ENCODE measurements around the gene EEF2.

Gene EEF2

DNA sequence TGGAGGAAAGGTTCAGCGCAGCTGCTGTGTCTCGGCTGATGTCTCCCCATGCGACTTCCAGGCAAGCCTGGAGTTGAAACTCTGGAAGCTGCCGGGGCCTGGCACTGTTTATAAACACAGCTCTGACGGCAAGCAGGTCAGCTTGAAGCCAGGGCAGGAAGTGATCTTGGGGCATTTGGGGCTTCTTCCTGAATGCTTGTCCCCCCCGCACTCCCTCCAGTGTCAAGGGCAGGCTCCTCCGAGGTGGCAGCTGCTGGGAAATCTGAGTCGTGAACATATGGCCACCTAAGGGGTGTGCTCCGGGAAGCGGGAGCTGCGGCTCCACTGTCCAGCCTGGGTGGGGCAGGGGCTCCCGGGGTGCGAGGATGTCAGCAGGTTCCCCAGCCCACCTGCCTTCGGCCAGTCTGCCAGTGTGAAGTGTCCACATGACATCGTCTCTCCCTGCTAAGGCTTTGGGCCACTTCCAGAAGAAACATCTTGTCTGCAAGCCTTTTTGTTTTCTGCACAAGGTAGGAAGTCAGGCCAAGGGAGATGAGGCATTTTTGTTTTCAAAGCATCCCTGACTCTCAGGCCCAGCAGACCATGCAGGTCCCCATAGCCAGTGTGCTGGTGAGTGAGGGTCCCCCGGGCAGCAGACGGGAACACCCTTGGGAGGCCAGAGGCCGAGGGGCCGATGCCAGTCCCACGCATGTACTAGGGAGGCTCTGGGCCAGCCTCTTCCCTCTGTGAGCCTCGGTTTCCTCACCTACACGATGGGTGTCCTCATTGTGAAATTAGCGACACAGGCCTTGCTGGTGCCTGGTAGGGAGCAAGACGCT lies 24.9 kb upstream of the EEF2 start:
- no peak for TF ChIP-seq GATA2 (IDR thresholded peaks at IDR 0.05; ENCODE audit: low read depth, low read length)

DNA sequence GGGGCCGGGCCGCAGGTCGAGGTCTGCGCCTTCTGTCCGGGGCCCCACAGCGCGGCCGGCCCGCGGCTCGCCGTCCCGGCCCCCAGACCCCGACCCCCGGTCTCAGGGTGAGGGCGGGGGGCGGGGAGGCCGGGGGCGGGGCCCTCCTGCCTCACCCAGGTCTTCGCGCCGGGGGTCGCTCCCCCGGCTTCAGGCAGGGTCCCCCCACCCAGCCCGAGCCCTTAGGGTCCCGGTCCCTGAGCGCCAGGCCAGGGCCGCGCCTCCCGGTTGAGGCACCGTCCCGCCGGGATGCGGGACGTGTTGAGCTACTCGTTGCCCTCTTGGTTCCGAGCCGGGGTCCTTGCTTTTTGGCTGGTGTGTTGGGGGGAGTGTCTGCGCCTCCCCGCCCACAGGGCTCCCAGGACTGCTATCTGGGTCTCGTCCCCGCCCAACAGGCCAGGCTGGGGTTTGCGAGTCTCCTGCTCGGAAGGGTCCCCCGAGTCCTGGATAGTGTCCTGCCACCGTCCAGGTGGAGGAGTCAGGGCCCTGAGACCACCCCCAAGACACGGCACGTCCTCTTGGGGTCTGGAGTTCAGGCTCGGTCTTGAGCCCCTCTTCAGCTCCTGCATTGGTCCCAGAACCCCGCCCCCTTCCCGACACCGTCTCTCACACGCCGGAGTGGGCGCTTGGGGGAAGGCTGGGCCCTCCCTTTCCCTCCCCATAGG lies 22.7 kb upstream of the EEF2 start:
- no peak for TF ChIP-seq GATA2 (IDR thresholded peaks at IDR 0.05; ENCODE audit: low read depth, low read length)
- TF ChIP-seq GATA3 (IDR thresholded peaks at IDR 0.05; ENCODE audit: low read depth, low read length), result no peak

DNA sequence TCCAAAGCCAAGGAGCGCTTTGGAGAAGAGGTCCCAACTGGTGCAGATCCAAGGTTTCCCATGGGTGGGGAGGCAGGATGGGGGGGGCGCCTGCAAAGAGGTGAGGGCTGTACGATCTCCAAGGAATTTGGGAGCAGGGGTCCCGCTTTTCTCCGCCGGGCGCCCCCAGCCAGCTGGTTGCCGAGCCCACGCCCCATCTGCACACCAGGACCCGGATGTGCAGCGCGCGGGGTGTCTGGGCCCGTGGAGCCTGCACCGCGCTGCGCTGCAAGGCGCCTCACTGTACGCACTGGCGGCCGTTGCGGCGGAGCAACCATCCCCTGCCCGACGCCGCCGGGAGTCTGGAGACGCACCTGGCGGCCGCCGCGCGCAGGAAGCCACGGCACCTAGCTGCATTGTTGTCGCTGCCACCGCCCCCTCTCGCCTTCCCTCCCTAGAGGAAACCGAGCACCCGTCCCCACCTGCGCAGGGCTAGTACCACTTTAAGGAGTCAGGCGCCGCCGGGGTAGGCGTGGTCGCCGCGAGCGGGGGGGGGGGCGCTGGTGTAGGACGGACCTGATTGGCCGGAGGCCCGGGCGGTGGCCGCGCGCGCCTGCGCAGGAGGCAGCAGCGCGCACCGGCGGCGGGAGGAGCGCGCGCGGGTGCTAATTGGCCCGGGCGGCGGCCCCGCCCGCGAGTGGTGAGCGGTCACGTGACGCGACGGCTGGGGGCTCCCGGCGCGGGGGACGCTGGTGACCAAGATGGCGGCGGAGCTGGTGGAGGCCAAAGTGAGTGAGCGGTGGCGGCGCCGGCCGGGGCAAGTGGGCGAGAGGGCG lies 22.0 kb upstream of the EEF2 start, which contains the start of gene PIAS4:
Gene PIAS4 (plus strand): TSS at position 716 of the 815 bp plus-strand sequence. CDS start 25 bp downstream, at position 741.
- TF ChIP-seq GATA2 (IDR thresholded peaks at IDR 0.05; ENCODE audit: low read depth, low read length), result no peak
- TF ChIP-seq GATA3 (IDR thresholded peaks at IDR 0.05; ENCODE audit: low read depth, low read length), result no peak

DNA sequence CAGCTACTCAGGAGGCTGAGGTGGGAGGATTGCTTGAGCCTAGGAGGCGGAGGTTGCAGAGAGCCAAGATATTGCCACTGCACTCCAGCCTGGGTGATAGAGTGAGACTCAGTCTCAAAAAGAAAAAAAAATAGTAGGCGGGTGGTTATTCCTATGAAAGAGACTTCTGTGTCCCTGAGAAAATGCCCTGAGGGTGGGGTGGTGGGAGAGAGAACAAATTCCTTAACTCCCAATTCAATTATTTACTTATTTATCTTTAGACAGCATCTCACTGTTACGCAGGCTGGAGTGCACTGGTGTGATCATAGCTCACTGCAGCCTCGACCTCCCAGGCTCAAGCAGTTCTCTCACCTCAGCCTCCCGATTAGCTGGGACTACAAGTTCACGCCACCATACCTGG lies 10.3 kb upstream of the EEF2 start:
- TF ChIP-seq GATA2 (IDR thresholded peaks at IDR 0.05; ENCODE audit: low read depth, low read length) (no peak), GATA3 (IDR thresholded peaks at IDR 0.05; ENCODE audit: low read depth, low read length) (no peak)

DNA sequence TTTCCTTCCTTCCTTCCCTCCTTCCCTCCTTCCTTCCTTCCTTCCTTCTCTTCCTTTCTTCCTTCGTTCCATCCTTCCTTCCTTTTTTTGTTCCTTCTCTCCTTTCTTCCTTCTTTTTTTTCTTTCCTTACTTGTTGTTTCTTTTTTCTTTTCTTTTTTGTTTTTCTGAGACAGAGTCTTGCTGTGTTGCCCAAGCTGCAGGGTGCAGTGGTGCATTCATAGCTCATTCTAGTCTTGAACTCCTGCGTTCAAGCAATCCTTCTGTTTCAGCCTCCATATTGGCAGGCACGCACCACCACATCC lies 5.5 kb upstream of the EEF2 start:
- no peak for TF ChIP-seq GATA2 (IDR thresholded peaks at IDR 0.05; ENCODE audit: low read depth, low read length)
- TF ChIP-seq GATA3 (IDR thresholded peaks at IDR 0.05; ENCODE audit: low read depth, low read length), result no peak

DNA sequence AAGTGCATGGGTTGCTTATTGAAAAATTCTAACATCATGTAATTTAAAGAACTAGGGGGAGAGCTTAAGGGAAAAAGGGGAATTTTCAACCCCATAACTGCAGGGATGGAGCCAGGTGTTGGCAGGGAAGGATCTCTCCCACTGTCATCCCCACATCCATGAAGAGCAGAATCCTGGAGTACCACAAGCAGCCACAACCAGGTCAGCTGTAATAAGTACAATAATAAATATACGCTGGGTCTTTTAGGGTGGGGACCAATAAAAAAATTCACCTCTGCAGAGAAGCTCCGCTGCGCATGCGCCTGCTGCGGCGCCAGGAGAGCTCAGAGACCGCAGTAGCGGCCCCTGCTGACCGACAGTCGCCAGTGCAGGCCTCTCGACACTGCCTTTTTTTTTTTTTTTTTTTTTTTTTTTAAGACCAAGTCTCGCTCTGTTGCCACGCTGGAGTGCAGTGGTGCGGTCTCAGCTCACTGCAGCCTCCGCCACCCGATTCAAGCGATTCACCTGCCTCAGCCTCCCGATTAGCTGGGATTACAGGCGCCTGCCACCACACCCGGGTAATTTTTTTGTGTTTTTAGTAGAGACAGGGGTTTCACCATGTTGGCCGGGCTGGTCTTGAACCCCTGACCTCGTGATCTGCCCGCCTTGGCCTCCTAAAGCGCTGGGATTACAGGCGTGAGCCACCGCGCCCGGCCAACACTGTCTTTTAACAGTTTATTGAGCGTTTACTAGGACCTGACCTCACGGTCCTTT lies 2.5 kb upstream of the EEF2 start:
- TF ChIP-seq GATA3 (IDR thresholded peaks at IDR 0.05; ENCODE audit: low read depth, low read length) (no peak), GATA2 (IDR thresholded peaks at IDR 0.05; ENCODE audit: low read depth, low read length) (no peak)

DNA sequence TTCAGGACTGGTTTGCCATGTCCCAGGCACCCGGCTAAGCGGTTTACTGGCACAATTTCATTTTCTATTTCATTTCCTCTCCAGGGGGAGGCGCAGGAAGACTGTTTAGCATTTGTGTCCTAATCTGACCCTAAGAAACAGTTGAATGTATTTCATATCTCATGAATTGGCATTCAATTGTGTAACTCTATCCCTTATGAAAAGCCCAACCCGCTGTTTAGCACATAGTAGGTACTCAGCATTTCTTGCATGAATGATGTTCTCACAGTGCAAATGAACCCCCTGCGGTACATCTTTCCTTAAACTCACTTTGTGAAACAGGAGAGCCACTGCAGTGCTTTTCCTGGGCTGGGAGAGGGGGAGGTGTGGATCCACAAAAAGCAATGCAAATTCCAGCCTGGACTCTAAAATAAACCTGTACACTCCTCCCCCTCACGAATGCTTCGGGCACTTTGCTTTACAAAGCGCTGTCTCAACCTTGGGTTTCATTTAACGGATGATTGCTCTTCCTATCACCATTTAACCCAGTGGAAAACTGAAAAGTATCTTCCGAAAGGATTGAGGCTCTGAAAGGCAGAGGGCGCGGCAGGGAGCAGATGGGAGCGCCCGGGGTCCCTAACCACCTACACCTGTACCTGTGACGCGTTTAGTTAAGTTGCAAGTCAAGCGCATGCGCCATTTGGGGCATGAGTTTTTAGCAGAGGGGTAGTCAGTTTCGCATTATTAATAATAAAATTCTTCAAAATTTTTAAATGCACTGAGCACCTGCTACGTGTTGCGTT lies 1.2 kb upstream of the EEF2 start:
- no peak for TF ChIP-seq GATA3 (IDR thresholded peaks at IDR 0.05; ENCODE audit: low read depth, low read length)
- no peak for TF ChIP-seq GATA2 (IDR thresholded peaks at IDR 0.05; ENCODE audit: low read depth, low read length)

DNA sequence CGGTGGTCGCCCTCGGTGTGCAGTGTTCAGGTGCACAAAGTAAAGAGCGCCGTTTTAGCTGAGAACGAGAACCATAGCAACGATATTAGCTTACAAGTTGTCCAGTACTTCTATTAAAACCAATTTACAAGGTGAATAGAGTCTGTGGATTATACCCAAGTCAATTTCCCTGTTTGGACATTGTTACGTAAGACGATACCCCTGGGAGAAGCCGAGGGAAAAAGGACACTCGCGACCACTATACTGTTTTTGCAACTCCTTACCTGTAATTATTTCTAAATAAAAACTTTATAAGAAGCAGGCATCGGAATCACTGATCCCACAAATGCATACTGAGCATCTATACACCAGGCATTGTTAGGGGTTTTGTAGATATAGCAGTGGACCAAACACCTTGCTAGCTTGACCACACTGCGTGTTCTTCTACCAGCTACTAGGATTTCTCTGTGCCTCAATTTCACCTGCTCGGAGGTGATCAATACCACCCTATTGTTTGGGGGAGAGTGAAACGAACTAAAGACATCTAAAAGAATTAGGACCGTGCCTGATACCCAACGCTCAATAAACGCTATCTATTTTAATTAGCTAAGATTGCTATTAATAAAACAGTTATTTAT lies 488 bp upstream of the EEF2 start:
- TF ChIP-seq GATA2 (IDR thresholded peaks at IDR 0.05; ENCODE audit: low read depth, low read length), result no peak

DNA sequence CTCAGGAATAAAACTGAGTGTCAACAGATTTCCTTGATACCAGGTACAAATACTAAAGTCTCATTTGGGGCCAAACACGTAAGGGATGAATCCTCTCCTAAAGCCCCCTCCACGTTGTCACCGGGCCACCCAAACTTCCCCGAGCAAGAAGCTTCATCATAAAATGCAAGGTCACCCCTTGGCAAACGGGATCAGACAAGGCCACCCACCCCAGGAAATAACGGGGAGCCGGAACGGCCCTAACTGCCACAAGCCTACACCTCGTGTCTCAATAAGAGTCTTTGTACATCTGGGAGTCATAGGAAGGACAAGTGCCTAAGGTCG lies 717 bp downstream of the EEF2 start:
- TF ChIP-seq GATA3 (IDR thresholded peaks at IDR 0.05; ENCODE audit: low read depth, low read length) (no peak), GATA2 (IDR thresholded peaks at IDR 0.05; ENCODE audit: low read depth, low read length) (no peak)

DNA sequence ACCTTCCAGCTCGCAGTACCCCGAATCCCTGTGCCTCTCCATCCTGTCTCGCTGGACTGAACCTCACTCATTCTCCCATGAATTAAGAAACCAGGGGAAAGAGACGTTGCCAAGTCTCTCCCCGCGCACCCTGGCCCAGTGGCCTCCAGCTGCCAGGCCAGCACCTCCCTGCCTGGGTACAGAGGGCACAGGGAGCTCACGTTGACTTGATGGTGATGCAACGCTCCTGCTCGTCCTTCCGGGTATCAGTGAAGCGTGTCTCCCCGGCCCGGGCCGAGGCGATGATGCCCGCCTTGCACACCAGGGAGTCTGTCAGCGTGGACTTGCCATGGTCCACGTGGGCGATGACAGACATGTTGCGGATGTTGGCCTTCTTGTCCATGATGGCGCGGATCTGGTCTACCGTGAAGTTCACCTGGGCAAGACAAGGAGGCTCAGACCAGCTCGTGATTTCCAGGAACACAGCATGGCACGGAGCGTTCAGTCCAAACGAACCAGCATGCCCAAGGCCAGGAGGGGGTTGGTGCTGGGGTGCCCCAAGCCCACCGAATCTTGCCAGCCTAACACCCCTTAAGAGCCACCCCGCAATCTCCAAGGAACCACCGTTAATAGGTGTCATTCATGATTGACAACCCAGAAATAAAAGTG lies 1.2 kb downstream of the EEF2 start:
- TF ChIP-seq GATA2 (IDR thresholded peaks at IDR 0.05; ENCODE audit: low read depth, low read length), result no peak
- TF ChIP-seq GATA3 (IDR thresholded peaks at IDR 0.05; ENCODE audit: low read depth, low read length), result no peak

DNA sequence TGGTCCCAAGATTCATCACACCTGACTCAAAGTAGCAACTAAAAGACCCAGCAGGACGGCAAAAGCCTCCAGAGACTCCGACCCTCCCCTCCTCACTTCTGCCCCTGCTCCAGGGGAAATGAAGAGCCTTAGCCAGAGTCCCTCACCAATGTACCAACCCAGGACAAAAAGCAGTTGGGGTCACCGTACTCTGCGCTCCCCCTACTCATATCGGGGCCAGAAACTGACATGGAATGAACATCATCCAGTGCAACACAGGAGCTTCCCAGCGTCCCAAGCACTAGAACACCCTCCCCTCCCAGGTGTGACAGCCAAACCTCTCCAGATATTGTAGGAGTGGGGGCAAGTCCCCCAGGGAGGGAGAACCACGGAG lies 1.7 kb downstream of the EEF2 start:
- TF ChIP-seq GATA3 (IDR thresholded peaks at IDR 0.05; ENCODE audit: low read depth, low read length) (no peak), GATA2 (IDR thresholded peaks at IDR 0.05; ENCODE audit: low read depth, low read length) (no peak)

DNA sequence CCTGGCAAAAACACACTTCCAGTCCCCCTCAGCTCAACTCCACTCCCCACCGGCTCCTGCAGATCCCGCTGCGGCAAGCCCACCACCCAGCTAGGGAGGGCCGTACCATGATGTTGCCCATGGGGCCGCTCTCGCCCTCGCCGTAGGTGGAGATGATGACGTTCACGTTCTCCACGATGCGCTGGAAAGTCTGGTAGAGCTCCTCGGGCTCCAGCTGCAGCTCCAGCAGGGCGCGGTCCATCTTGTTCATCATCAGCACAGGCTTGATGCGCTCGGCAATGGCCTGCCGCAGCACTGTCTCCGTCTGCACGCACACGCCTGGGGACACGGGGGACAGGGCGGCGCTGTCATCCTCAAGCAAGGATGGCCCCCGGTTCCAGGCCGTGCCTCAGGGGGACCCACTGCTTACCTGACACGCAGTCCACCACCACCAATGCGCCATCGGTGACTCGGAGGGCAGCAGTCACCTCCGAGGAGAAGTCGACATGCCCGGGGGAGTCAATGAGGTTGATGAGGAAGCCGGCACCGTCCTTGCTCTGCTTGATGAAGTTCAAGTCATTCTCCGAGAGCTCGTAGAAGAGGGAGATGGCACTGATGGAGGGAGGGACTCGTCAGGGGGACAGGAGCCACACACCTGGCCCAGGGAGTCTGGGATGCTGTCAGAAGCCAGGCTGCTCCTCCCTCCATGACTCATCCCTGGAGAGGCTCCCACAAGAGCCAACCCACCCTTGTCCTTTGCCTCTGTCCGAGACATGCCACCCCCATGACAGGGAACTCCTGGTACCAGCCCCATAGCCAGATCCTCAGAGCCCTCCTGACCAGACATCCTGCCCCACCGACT lies 2.3 kb downstream of the EEF2 start:
- TF ChIP-seq GATA2 (IDR thresholded peaks at IDR 0.05; ENCODE audit: low read depth, low read length), result no peak
- no peak for TF ChIP-seq GATA3 (IDR thresholded peaks at IDR 0.05; ENCODE audit: low read depth, low read length)

All from SH-SY5Y (cell line).